Activated CD4-positive, alpha-beta T cell treated with anti-CD3 and anti-CD28 coated beads for 48 hours (primary cell): ENCODE measurements around the gene DRGX.

ENCODE experiments used
- DNase-seq: peaks from one replicate; pipeline ENCODE4 v3.0.0-alpha.2; 2020

Gene DRGX

DNA sequence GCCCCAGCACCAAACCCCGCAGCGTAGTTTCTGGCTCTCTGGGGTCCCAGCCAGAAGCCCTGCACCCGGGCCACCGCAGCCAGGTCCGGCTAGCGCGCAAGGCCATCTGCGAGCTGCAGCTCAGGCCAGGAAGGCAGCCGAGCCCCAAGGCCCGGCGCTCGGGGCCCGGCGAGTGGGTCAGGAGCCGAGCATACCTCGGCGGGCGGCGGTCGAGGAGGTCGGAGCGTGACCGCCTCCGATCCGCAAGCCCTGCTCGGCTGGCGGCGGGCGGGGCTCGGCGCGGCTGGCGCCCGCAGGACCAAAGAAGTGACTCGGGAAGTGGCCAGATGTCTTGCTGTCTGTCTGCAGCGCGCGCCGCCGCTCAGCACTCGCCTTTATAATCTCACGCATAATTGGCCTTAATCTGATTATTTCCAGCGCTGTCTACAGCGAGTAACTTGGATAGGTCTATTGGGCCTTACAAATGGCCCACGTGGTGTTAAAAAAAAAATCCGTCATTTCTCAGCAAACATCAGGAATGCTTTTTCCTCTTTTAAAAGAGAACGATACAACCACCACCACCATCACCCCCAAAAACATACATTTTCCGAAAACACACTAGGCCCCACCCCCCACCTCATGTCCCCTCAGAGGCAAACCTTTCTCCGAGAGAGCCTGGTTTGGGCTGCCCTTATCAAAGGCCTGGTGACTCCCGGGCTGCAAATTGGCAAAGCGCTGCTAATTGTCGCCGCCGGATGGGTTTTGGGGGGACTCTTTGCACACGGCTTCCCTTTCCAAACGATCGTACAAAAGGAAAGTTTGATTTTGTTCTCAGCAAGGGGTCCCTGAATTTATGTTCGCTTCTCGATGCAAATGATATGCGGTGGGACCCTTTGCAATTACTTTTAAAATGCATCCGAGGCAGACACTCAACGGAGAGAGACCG is at the start of gene DRGX:
Gene DRGX, minus strand, starts transcription at position 349 of the 925 bp plus-strand sequence. CDS start 649 bp downstream, outside the sequence.
- no peak for DNase-seq

DNA sequence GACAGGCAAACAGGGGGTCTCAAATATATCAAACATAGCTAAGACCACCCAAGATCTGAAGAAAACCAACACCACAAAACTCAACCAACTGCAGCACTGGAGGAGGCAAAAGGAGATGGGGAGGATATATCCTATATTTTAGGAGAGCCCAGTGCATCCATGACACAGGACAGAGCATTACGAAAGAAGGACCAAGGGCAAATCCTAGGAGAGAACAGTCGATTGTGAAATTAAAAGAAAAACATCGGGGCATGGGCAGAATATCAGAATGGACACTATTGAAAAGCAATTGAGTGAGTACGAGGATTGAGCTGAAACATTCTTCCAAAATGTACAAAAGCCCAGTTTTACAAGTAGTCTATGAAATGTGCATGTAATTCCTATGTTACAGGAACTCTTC is 48.5 kb upstream of the DRGX start:
- DNase-seq, result no peak

DNA sequence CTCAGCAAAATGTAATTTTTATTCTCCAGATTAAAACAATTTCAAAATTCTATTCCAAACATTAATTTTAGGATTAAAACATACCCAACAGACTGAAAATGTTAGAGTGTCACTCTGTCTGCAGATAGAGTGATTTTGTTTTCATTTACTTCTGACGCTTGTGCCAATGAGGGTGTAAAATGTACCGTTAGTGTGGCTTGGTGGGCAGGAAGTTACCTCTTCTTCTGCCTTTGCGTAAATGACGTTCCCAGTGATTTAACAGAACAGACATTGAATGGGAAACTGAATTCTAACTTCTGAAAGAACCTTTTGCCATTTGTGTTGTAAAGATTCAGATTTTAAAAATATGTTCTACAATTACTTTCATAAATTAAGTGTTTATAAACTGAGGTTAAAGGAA is 47.0 kb upstream of the DRGX start:
- DNase-seq, result no peak

DNA sequence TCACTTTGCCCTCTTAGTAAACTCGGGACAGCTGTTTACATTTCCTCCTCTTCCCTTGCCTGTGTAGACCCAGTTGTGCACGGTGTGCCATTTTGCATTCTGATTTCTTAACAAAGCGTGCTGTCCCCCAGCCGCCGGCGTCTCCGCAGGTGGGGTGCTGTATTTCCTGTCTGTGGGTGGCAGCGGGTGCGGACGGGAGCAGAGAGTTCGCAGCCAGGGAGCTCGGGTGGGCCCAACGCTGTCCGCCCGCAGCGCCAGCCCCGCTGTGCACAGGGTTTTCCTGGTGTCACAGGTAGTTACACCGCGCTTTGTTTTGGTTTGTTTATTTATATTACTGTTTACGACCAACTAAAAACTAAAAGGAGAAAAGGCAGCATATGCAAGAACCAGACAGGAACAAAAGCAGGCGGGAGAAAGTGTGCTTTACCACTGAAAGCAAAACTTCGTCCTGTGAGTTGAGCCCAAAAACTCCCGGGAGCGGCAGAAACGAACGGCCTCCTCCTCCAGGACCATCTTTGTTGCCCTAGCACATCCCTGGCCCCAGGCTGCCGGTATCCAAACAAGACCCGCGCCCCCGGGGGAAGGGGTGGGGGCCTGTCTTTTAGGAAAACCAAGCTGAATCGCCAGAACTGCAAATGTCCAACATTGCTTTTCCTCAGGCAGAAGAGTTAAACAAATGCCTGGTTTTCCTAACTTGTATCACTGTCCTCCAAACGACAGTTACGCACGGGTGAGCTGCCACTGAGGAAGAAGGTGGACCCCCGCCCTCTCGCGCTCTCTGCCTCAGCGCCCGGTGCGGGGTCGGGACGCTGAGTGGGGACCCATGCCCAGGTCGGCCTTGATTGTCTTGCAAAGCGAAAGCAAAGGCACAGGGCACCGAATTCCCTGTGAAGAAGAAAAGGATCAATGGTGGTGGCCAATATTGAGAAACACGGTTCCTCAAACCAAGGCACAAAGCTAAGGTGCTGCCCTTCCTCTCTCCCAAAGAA is 45.9 kb upstream of the DRGX start:
- DNase-seq, result peak; percentile 9

DNA sequence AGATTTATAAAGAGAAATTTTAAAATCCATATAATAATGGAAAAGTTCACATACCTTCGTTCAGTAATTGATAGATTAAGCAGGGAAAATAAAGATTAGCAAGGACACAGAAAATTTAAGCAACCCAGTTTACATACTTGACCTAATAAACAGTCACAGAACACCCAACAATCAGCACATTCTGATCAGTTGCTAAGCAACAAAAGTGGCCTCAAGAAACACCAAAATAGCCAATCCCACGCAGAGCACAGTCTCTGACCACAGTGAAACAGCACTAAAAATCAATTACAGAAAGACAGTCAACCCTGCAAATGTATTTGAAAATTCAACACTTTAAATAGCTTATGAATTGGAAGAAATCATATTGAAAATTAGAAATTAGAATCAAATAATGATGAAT is 39.3 kb upstream of the DRGX start:
- DNase-seq, result no peak

DNA sequence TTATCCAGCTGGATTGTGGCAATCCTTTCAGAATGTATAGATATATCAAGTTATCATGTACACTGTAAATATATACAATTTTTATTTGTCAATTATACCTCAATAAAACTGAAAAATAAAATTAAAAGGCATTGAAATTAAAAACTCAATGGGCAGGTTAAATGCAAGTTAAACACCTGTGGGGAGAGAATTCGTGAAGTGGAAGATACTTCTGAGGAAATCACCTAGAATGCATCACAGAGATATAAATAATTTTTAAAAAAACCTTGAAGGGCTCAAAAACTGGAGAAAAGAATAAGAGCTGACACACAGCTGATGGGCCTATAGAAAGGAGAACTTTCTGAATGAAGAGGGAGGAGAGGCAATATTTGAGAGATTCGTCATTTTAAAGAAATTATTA is 37.2 kb upstream of the DRGX start:
- no peak for DNase-seq

DNA sequence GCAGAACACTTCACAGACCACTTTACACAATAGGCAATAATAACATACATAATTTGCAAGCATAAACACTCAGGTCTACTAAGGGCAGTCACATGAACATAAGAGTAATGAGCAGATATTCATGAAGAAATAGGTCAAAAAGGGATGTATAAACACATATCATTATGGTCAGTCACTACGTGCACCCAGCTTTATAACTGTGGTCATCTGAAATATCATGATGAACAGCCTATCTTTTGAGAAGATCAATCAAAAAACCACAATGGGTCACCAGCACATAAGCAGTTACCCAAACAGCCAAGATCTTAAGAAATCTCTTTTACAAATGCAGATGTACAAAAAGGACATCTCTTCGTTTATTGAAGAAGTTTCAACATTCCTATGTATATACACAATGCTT is 35.5 kb upstream of the DRGX start:
- no peak for DNase-seq

DNA sequence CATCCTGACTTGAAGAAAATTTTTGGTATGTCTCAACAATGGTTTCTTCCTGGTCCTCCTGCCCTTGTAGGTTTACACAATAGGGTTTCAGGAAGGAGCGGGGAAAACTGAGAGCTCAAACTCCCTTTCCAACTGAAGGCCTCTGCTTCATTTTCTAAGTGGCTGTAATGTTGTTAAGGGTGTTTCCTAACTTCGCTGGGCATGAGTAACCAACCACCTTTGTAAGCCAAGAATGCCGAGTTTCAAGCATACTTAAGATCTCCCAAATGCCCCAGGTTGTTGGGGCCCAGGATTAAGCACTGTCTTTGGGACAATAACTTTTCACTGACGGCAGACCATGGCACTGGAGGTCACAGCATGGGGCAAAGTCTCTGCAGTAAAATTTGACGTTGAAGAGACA is 33.6 kb upstream of the DRGX start:
- DNase-seq, result no peak

DNA sequence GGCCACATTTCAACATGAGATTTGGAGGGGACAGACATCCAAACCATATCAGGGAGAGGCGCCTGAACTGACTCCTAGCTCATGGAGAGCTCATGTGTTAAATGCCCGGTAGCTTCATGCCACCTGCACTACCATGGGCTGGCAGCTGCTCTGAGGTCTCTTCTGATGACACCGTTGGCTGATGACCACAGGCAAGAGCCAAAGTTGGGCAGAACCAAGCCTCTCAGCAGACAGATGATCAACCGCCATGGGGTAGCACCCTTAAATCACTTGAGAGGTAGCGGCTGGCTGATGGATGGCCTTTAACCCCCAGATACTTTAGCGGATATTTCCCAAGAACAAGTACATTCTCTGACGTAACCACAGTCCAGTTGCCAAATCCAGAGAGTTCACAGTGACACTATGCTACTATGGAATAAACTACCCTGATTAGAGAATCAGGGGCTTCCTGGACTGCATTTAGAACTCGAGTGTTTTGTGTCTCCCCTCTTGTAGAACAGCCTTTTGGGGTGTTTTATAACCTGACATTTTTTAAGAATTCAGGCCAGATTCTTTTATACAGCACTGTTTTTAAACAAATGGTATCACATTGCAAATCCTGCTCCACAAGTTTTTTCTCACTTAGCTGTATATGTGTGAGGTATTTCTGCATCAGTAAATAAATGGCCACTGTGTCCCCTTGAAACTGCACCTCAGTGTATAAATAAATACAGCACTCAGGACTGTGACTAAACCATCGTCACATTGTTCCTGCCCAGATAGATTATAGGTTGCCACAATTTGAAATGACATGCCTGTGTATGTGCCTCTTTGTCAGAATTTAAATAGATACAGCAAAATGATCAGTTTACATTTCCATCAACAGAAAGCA is 30.8 kb upstream of the DRGX start:
- no peak for DNase-seq

DNA sequence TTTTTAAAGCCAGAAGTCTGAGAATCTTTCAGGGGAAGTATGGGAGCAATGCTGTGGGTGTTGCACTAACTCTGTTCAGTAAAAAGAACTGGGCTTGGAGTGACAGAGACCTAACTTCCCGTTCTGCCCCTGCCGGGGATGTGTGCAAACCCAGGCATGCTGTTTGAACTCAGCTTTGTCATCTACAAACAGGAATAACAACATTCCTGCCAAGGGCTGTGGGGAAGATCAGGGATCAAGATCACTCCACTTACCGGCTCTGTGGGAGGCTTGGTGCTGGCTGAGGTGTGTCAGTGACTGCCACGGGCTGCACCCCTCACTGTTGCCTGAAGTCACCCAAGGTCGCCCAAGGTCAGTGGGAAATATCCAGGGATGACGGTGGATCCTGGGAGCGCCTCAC is 23.1 kb upstream of the DRGX start:
- DNase-seq, result no peak

DNA sequence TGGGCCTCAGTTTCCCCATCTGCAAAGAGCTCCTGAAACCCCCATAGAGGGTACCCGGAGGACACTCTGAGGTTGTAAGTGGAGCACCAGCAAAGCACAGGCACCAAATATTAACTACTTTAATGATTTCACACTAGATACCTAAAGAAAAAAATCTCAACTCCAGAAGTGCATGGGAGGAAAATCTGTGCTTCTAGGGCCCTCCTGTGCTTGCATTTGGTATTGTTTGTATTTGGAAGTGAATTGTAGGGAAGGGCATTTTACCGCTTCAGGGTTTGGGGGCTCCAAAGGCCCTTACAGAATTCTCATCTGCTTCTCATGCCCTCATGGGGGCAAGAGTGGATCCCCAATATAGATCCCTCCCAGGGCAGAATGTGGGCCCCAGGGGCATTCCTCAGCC is 22.4 kb upstream of the DRGX start:
- DNase-seq, result no peak

DNA sequence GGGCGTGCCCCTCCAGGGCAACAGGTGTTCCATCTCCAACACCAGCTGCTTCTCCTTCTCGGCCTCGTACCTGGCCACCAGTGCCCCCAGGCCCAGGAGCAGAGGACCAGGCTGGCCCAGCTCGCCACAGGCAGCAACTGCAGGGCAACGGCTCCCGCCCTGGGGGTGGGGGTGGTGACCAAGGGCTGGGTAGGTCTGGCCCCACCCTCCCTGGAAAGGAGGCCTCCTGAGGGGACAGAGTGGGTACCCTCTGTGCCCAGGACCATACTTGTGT is 22.1 kb upstream of the DRGX start:
- DNase-seq, result no peak

DNA sequence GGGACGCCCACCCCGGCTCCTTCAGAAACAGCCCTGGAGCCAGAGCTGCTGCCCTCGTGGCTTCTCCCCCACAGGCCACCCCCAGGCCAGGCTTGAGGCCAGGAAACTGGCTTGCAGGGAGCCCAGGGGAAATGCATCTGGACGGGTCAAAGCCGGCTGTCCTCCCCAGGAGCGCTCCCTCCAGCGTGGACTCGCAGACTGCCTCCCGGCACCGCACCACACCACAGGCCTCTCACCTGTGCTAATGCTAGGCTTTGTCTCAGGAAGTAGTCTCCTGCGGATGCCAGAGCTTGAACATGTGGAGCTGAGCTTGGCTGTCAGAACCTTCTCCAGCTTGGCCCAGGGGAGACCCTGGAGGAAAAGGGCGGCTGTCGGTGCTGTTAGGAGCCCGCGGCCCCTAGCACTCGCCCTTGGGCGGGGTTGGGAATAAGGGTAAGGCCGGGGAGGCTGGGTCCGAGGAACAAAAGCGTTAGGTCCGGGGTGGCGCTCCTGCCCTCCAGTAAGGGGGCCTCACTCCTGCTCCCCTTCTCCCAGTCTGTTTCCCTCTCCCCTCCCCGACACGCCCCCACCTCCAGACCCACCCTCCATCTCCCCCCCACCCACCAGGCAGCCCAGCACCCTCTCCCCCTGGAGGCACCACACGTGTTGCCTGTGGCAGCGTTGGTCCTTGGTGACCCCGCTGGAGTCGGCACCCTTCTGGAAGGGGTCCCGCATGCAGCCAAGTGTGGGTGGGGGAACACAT is 21.6 kb upstream of the DRGX start:
- DNase-seq, result no peak

DNA sequence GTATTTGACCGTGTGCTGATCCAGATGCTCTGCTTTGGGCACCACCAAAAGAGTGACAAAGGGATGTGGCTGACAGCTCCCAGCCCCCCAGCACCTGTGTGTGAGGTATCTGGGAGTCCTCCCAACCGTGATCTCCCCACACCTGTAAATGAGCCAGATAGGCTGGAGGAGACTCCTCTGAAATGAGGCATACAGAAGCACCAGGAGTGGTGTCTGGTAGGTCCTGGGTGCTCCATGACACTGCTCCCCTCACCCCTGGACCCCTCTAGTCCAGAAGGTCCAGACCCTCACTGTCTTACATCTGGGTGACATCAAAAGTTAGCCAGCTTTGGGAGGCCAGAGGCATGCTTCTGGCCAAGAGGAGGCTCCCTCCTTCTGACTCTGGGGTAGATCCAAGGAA is 20.0 kb upstream of the DRGX start:
- no peak for DNase-seq

DNA sequence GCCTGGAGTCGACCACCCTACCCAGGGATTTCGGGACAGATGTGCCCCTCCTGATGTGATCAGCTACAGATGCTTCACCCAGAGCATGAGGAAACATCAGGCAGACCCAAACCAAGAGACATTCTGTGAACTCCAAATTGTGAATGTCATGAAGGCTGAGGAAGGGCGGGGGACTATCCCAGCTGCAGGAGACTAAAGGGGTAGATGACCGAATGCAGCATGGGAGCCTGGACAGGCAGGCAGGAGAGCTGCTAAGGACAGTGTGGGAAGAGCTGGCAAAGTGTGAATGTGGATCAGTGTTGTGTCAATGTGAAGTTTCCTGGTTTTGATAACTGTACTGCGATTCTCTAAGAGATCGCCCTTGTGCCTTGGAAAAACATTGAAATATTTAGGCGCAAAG is 19.2 kb upstream of the DRGX start:
- no peak for DNase-seq

DNA sequence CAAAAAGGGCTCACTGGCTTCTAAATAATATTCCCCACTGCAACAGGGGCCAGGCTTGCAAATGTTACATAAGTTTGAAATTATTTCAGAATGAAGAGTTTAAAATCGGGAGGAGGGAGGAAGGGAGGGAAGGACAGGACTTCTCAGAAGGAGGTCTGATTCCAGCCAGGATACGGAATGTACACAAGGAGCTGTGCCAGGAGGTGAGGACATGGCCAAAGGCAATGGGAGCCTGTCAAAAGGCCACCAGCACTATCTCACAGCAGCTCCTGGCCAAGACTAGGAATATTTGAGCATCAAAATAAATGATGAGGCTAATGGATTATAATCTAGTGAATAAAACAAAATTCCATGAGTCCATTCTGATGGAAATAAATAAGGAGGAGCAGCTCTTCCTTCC is 18.6 kb upstream of the DRGX start:
- DNase-seq, result no peak

DNA sequence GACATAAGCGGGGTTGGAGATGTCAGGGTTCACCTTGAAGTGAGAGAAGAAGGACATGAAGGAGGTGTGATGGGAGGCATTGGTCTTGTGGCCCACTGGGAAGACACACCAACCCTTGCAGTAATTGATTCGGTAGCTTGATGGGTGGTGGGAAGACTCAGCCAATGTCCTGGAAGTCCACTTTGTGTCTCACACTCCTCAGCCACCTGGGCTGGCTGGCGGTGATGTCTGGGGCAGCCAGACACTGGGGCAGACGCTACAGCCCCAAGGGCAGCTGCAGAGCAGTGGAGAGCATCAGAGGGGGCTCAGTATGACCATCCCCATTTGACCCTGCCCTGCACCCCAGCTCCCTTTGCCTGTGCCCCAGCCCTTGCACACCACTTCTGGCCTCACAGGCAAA is 16.7 kb upstream of the DRGX start:
- no peak for DNase-seq

DNA sequence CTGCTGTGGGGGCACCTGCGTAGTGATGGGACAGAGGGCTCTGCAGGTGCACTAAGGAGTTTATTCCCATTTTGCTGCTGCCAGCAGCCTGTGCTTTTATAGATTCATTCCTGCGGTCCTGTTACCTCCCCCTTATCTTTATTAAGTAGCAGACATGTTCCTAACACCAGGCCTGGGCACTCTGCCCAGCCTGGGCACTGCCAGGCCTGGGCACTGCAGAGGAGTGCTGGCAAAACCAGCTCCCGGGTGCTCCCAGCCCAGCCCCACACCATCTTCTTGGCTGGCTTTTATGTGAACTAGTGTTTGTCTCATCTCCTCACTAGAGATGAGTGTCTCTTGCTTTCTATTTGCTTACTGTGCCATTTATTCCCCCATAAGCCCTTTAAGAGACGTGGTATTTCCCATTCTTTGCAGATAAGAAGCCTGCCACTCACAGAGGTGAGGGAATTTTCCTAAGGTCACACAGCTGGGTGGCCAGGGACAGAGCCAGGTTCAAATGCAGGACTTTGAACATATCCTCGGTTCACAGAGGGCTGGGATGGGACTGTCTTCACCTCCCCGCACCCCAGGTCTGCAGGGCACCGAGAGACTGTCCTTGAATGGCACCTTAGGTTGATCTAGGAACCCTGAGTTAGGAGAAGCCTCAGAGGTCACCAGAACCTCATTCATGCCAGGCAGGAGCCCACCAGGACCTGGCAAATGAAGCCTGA is 14.6 kb upstream of the DRGX start:
- no peak for DNase-seq

DNA sequence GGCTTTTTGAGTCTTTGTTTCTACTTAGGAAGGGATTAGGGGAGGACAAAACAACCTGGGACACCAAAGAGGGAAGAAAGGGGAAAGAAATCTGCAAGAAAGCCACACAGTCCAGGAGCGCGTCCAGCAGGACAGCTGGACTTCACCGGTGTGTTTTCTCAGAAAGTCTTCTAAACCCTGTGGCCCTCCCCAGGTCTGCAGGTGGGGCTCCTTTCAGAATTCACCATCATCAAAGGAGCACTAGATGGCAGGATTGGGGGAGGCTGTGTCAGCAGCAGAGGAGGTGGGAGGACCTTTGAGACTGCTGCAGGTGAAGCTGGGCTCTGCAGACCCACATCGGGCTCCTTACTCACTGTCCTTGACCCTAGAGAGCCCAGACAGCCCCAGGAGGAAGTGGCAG is 13.9 kb upstream of the DRGX start:
- DNase-seq, result no peak

DNA sequence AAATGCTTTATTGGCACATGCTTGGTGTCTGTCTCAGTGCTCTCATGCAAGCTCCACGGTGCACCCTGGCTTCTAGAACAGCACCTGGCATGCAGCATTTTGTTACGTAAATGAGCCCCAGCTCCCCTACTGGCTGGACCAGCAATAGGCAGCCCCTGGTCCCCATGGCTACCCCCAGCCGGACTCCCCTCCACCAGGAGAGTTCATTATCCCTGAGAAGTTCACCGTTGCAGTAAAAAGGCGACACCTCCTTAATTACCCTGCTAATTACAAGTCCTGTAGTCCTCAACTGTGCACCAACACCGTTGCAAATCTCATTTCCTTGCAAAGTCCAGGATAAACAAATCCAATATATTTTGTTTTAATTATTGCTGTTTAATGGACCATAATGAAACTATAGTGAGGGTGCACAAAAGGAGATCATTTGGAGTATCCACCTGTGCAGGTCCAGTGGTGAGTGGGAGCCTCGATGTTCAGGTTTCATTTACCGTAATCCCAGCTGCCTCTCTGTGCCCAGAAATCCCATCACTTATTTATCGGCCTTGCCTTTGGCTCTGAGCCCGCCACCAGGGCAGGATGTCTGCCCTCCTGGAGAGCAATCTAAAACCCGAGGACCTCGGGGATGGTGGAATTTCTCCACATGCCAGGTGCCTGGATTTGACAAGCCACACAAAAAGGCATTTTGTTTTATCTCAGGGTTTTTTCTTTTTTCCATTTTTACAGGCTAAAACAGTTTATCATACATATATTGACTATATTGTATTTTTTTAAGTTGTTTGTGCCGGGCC is 12.8 kb upstream of the DRGX start:
- no peak for DNase-seq
